RWPE1 (cell line): ENCODE data around the gene NUDT13.
A peak's percentile ranks its signal among the peaks of the same experiment; 100 is the strongest.

ENCODE experiments used
- CTCF ChIA-PET: fragments of 350-600 bp; sonication (Branson Sonifier 250); formaldehyde crosslinking; extraction: SDS; loops from one replicate; lab custom pipeline; 2021; lab: Yijun Ruan, JAX
- POLR2A ChIA-PET: fragments of 400-600 bp; formaldehyde crosslinking; extraction: SDS; loops from one replicate; lab custom pipeline; 2020; ENCODE audit warnings: antibody characterized with exemption; ENCODE audit not compliant: low non-redundant PET; lab: Yijun Ruan, JAX
- DNase-seq: peaks from one replicate; pipeline ENCODE4 v3.0.0; 2012; ENCODE audit warnings: low spot score
- H3K27ac ChIP-seq: fragments of 450-650 bp; 2 replicates; pipeline ENCODE4 v1.5.1; 2017
- TF ChIP-seq, protein P1 (sequence below): fragments of 450-650 bp; conservative IDR thresholded peaks from 2 replicates; pipeline ENCODE4 v1.5.1; 2017; ENCODE audit warnings: low read depth, mild to moderate bottlenecking

Gene NUDT13

DNA sequence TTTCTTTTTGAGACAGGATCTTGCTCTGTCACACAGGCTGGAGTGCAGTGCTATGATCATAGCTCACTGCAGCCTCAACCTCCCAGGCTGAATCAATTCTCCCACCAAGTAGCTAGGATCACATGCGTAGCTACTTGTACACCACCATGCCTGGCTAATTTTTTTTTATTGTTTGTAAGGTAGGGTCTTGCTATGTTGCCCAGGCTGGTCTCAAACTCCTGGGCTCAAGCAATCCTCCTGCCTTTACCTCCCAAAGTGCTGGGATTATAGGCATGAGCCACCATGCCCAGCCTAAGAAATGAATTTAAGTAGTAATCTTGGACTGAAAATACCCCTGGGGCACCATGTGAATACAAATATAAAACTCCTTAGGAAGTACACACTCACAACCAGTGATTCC, 5.8 kb downstream of the NUDT13 start:
- ChIA-PET CTCF (no interaction called here), POLR2A (no interaction called here)
- no peak overlapping the region for H3K27ac ChIP-seq
- DNase-seq, result no peak
- TF ChIP-seq, protein P1, sequence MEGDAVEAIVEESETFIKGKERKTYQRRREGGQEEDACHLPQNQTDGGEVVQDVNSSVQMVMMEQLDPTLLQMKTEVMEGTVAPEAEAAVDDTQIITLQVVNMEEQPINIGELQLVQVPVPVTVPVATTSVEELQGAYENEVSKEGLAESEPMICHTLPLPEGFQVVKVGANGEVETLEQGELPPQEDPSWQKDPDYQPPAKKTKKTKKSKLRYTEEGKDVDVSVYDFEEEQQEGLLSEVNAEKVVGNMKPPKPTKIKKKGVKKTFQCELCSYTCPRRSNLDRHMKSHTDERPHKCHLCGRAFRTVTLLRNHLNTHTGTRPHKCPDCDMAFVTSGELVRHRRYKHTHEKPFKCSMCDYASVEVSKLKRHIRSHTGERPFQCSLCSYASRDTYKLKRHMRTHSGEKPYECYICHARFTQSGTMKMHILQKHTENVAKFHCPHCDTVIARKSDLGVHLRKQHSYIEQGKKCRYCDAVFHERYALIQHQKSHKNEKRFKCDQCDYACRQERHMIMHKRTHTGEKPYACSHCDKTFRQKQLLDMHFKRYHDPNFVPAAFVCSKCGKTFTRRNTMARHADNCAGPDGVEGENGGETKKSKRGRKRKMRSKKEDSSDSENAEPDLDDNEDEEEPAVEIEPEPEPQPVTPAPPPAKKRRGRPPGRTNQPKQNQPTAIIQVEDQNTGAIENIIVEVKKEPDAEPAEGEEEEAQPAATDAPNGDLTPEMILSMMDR, result no peak

DNA sequence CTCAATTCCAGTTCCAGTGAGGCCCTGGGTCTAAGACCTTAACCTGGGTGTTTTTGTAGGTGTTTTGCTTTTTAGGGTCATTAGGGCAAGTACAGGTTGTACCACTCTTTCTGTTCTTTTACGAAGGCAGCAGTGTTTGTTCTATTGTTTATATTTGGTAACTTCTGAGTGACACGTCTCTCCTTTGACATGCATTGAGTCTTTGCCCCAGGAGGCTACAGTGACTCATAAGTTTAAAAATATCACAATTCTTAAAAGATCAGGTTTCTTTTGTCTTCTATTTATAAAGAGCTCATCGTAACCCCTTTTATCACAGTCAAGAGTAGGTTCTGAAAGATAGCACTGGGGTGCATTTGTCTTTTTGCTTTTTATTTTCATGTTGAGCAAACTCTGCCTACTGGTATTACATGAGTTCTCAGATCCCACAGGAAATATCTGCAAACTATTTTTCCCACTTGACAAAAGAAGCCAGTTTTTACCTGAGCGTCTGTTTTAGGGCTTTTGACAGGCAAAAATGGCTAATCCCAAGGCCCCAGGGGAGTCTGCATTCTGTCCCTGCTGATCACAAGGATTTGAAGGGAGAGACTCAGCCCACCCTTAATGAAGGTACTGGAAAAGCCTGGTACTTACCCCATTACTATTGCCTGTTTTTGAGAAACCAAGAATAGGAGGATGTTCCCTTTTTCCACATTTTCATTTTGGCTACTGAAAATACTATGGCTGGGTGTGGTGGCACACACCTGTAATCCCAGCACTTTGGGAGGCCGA, 7.9 kb downstream of the NUDT13 start:
- DNase-seq, result peak; percentile 75
- POLR2A ChIA-PET, result no interaction called here
- CTCF ChIA-PET, result interaction anchor here (0.6 kb wide), 1 partner anchor 537 kb away, joined by 3 read pairs; no protein-coding TSS in a partner anchor

DNA sequence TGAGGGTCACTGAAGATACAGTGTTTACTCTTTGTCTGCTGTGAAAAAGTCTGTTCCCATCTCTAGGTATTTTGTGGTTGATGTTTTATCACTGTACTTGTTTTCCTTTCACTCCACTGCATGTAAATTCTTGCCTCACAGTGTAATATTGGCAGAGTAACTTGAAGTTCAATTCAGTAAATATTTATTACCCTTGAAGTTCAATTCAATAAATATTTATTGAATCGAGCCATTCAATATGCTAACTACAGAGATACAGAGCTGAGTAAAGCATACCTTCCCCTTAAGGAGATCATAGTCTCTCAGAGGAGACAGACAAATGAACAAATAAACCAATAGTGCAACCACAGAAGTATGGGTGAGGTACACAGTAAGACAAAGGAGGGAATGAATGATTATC, 9.2 kb downstream of the NUDT13 start:
- ChIA-PET POLR2A (no interaction called here), CTCF (no interaction called here)
- DNase-seq, result no peak
- no peak overlapping the region for H3K27ac ChIP-seq
- TF ChIP-seq, protein P1, result no peak

More for the DNA sequence above, 7.9 kb downstream of the NUDT13 start:
- H3K27ac ChIP-seq, result peak overlapping the region; percentile 48
- TF ChIP-seq, protein P1, result no peak

DNA sequence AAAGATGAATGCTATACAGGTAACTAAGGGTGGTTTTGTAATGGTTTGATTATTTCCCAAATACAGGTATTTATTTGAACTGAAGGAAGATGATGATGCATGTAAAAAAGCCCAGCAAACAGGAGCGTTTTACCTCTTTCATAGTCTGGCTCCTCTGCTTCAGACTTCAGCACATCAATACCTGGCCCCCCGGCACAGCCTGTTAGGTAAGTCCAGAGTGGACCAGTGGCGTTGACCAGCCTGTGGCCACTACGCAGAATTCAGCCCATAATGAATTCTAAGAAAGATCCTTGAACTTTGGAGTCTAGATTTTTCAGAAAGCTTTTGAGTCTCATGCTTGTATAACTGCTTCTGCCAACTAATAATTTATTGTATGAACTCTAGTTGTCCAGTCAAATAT, 9.7 kb downstream of the NUDT13 start:
- no peak for DNase-seq
- ChIA-PET CTCF (no interaction called here), POLR2A (no interaction called here)
- TF ChIP-seq, protein P1, result no peak
- H3K27ac ChIP-seq, result no peak overlapping the region

DNA sequence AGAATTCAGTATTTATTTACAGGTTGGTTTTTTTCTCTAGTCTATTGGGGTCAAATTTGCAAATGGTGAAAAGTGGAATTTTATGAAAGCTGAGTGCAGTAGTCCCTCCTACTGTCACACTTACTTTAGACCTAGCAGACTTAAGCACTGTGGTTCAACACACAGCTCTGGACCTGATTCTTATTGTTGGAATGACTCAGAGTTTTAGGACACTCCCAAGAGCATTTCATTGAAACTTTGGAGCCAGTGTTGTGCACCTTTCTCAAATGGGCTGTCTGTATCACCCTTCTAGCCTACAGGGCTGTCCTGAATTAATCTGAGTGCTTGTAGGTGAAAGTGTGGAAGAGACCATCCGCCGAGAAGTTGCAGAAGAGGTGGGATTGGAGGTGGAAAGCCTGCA, 16.1 kb downstream of the NUDT13 start:
- TF ChIP-seq, protein P1, result no peak
- ChIA-PET CTCF (interaction anchor here (0.6 kb wide), 1 partner anchor 434 kb away, joined by 4 read pairs; no protein-coding TSS in a partner anchor), POLR2A (no interaction called here)
- no peak for DNase-seq
- H3K27ac ChIP-seq, result no peak overlapping the region

DNA sequence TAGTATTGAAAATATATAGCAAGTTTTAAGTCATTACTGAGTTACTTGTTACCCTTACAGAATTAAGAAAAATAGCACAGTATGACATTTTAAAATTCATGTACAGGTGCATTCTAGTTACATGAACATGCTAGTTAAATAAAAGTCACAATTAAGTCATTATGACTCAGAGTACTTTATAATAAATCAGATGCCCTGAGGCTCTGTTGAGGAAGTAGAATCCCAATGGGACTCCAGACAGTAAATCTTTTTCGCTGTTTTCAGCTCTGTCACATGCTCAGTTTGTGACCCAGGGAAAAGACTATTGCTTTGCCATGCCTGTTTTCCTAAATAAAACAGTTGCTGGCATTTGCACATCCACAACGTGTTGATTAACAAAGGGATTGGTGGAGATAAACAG, 21.0 kb downstream of the NUDT13 start:
- CTCF ChIA-PET, result interaction anchor here (0.6 kb wide), 1 partner anchor 167 kb away, joined by 3 read pairs; no protein-coding TSS in a partner anchor
- POLR2A ChIA-PET, result interaction anchor here (0.6 kb wide), 1 partner anchor 37 kb away, joined by 5 read pairs; no protein-coding TSS in a partner anchor
- TF ChIP-seq, protein P1, result no peak
- H3K27ac ChIP-seq, result no peak overlapping the region
- peak; percentile 44 for DNase-seq
